Stimulated activated CD8-positive, alpha-beta memory T cell treated with anti-CD3 and anti-CD28 coated beads, Interleukin-15, amount 100 ng/mL, for 48 hours (primary cell): ENCODE results near the gene ENO2.

Experiments
- DNase-seq, 2 donors: peaks; one replicate each; pipeline ENCODE4 v3.0.0-alpha.2; 2020; ENCODE audit warnings: low read depth in 2 of 2

ENO2 gene

DNA sequence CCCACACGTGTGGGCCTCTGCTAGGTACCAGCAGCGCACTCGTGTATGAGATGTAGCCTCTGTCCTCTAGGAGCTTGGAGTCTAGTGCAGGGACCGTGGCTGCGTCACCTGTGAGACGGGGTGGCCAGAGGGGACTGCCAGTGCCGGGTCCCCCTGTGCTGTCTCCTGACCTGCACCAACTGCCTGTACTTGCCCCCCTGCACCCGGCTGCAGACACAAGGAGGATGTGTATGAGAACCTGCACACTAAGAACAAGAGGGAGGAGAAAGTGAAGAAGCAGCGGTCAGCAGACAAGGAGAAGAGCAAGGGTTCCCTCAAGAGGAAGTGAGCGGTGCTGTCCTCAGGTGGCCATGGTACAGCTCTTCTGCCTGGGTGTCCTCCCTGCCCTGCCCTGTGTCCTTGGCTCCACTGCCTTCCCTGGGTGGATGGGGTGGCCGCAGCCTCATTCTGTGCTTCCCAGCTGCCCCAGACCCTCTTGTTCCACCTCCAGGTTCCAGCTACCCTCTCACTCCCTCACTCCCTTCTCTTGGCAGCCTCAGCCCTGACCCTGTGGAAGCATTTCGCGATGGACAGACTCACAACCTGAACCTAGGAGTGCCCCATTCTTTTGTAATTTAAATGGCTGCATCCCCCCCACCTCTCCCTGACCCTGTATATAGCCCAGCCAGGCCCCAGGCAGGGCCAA, 46.4 kb downstream of the ENO2 start:
- no peak for DNase-seq

DNA sequence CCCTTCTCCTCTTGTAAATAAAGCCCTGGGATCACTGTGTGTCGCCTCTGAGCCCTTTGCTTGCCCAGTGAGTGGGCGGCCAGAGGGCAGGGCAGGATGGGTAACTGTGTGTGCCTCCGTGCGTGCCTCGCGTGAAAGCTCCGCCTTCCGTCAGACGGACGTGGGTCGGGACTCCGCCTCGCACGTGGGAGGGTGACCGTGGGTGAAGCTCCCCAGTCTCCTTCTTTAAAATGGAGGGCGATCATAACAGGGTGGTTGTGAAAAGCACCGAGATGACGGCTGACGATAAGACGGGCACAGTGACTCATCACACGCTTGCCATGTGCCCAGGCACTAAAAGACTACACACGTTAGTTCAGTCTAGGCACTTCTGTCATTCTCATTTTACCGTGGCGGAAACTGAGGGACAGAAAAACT, 46.9 kb downstream of the ENO2 start:
- peak; percentile 90 to 93 for DNase-seq

DNA sequence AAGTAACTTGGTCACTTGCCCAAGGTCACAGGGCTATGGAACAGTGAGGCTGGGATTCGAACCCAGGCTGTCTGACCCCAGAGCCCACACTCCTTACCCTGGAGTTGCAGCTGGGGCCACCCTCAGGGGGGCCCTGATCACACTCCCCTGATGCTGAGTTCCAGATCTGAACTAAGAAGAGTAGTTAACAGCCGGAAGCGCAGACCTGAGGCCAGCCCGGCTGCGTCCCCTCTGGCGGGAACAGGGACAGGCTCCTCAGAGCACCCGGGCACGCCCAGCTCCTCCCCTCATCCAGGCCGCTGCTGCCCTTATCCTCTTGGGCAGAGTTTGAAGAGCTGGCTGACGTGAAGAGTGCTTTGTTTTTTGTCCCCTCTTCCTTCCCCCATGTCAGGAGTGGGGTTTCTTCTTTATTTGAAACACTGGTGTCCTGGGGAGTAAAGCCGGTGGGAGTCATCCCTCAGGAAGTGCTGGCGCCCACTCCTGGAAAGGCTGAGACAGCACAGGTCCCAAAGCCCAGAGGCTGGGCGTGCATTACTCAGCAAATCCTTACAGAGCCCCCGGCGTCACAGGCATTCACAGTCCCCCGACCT, 47.4 kb downstream of the ENO2 start:
- no peak for DNase-seq

GRCh38 chr12:6962285-6963015, 48.1 kb downstream of the ENO2 start:
- no peak for DNase-seq

DNA sequence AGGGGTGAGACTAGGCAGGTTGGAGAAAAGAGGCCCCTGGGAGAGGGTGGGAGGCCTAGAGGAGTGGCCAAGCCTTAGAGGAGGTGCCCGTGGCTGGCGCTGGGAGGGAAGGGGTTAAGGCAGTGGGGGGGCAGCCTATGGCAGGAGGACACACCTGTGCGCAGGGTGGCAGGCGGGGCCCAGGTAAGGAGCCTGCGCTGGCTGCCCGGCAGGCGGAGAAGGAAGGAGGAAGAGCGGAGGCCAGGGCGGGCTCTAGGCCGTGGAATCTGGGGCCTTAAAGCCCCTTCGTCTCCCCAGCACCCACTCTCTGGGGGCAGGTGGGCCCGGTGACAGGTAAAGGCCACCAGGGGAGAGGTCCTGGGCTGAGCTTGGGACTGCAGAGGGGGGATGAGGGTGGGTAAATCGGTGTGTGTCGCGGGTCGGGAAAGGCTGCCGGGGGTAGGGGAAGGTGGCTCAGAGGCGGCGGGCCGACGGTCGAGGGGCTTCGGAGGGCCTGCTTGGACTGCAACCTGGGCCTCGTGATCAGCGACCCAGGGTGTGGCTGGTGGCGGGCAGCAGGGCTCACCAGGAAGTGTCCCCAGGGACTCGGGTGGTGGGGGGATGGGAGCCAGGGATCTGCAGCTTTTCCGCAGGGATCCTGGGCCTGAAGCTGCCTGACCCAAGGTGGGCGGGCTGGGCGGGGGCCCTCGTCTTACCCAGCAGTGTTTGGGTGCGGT, 48.8 kb downstream of the ENO2 start:
- DNase-seq = no peak

DNA sequence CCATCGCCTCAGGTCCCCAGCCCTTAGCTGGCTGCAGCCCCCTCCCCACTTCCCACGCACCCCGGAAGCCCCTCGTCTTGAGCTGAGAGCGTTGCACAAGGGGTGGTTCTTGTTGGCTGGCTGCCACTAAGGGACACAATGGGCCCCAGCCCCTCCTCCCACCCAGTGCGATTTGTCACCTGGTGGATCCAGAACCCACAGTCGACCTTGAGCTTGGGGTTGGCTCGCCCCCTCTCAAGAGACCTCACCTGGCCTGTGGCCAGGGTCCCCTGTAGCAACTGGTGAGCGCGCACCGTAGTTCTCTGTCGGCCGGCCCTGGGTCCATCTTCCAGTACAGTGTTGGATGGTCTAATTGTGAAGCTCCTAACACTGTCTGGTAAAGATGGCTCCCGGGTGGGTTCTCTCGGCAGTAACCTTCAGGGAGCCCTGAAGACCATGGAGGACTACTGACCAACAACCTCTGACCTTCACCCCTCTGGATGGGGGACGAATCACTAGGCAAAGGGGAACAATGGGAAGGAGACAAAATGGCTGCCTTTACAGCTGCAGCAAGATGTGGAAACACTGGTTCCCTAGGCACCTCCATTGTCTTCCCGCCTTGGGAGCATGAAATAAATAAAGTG, 49.5 kb downstream of the ENO2 start:
- no peak for DNase-seq

- no peak for DNase-seq
These were observed 50.2 kb downstream of the ENO2 start for GRCh38 chr12:6964605-6965025.

DNA sequence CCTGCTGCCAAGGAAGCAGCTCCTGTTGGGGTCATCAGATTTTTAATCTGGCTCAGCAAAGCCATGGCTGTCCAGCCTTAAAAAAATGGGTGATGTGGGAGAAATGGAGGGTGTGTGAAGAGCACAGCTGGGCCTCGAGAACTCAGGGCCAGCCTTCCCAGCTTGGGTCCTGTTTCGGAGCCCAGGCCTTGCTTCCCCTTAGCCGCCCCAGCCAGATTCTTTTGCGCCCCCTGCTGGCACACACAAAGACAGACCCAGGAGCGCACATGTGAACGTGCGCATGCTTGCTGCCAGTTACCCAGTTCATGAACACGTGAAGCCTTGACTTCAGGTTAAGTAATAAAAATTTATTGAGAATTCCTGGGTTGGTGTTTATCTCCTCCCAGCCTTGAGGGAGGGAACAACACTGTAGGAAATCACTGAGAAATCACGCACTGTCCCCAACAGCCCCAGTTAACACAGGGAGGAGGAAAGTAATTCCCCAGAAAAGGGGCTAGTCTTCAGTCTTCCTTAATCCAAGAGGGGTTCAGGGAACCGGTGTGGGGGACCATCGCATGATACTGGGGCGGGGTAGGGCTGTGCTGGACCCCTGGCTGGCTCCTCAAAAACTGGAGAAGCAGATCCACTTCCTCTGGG, 50.8 kb downstream of the ENO2 start:
- DNase-seq = peak; percentile 74 to 79

GRCh38 chr12:6965714-6966113, 51.3 kb downstream of the ENO2 start:
- no peak for DNase-seq

GRCh38 chr12:6966351-6966750, 52.0 kb downstream of the ENO2 start:
- DNase-seq = no peak

DNA sequence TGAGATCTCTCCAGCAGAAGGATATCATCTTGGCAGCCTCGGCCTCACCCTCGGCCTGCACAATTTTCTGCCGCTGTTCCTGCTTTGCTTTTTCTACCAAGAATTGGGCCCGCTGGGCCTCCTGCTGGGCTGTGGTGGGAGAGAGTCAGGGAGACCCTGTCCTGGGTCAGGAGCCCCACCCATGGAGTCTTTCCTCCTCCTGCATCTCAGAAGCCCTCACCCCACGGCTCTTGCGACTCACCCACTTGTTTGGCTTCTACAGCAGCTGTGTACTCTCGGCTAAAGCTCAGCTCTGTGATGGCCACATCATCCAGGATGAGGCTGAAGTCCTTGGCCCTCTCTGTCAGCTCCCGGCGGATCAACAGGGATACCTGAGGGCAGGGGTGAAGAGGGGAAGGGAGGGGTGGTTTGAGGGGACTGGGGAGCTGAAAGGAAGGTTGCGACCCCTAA, 53.3 kb downstream of the ENO2 start:
- no peak for DNase-seq

GRCh38 chr12:6968426-6968825, 54.0 kb downstream of the ENO2 start:
- no peak for DNase-seq

GRCh38 chr12:6970096-6970527, 55.7 kb downstream of the ENO2 start:
- DNase-seq = no peak
